OCI-LY3 (cell line): ENCODE measurements around the gene LRRC8C.

Experiments used
- H2AFZ ChIP-seq: fragments of 200-600, 300-600 bp; shearing (Covaris generic); 2 replicates; pipeline ENCODE4 v1.6.0; 2014; ENCODE audit warnings: antibody characterized with exemption, low read depth, low read length
- H3K27ac ChIP-seq: fragments of 200-600, 300-600 bp; sonication (generic); 2 replicates; pipeline ENCODE4 v1.5.1; 2014; ENCODE audit warnings: mild to moderate bottlenecking, low read length, moderate library complexity, mixed read lengths
- H3K27me3 ChIP-seq: fragments of 200-600, 300-600 bp; sonication (generic); 2 replicates; pipeline ENCODE4 v1.6.1; 2014; ENCODE audit warnings: low read depth, low read length, mixed read lengths
- H3K36me3 ChIP-seq: fragments of 200-600, 300-600 bp; sonication (generic); replicated peaks from 2 replicates; pipeline ENCODE3; 2014; ENCODE audit warnings: low read depth, low read length, mixed read lengths
- H3K4me1 ChIP-seq: fragments of 300-600, 200-600 bp; sonication (generic); 2 replicates; pipeline ENCODE4 v1.6.1; 2014; ENCODE audit warnings: low read length, mixed read lengths
- H3K4me2 ChIP-seq: fragments of 200-600, 300-600 bp; sonication (generic); 2 replicates; pipeline ENCODE4 v1.6.1; 2014; ENCODE audit warnings: low read length, mixed read lengths
- H3K4me3 ChIP-seq: fragments of 300-600, 200-600 bp; sonication (generic); 2 replicates; pipeline ENCODE4 v1.5.1; 2014; ENCODE audit warnings: antibody characterized with exemption, mild to moderate bottlenecking, low read length, moderate library complexity
- H3K79me2 ChIP-seq: fragments of 300-600, 200-600 bp; shearing (Covaris generic); 2 replicates; pipeline ENCODE4 v1.6.1; 2014; ENCODE audit warnings: mild to moderate bottlenecking, low read length, mixed read lengths
- H3K9ac ChIP-seq: fragments of 300-600, 200-600 bp; shearing (Covaris generic); 2 replicates; pipeline ENCODE4 v1.6.0; 2014; ENCODE audit warnings: mild to moderate bottlenecking, low read length, moderate library complexity
- H3K9me3 ChIP-seq: fragments of 200-600, 300-600 bp; shearing (Covaris generic); 2 replicates; pipeline ENCODE4 v1.6.1; 2014; ENCODE audit warnings: low read length, mixed read lengths; ENCODE audit not compliant: insufficient read depth
- H4K20me1 ChIP-seq: fragments of 200-600, 300-600 bp; sonication (generic); 2 replicates; pipeline ENCODE4 v1.6.1; 2016; ENCODE audit warnings: low read length, mixed read lengths; ENCODE audit not compliant: insufficient read depth
- EZH2phosphoT487 ChIP-seq: fragments of 200-600 bp; shearing (Covaris generic); IDR thresholded peaks from 2 replicates; pipeline ENCODE4 v1.6.1; 2018; ENCODE audit warnings: antibody characterized with exemption, mixed run types, low read depth
- TF ChIP-seq, protein P1 (sequence below): fragments of 200-600, 300-600 bp; sonication (generic); IDR thresholded peaks from 2 replicates; pipeline ENCODE4 v1.5.1; 2014; ENCODE audit warnings: antibody characterized with exemption, low read length, low read depth

The LRRC8C gene

DNA sequence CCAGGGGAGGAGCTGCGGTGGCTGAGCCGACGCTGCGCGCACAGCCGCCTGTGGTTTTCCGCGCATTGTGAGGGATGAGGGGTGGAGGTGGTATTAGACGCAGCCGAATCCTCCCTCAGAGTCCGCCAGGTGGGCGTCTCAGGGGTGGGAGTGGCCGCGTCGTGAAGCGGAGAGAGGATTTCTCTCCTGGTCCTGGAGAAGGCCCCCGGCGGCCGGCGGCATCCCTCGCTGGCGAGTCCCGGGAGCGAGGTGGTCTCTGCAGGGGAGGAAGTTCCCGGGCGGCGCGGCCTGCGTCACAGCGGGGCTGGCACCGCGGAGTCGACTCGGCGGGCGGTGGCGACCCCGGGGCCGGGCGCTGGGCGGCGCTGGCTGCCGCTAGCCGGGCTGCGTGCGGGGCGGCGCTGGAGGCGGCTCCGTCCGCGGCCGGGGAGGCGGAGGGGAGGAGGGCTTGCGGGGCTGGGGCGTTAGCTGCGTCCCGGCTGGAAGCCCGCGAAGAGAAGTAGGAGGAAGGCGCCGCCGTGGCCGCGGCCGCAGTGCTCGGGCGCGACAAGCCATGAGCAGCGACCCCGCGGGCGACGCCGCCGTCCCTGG lies at the start of gene LRRC8C:
Gene LRRC8C, plus strand, starts transcription at position 464 of the 591 bp plus-strand sequence. CDS start 53,354 bp downstream, outside the sequence.
- Histone ChIP-seq H3K27me3 (peaks cover 34% of the 10 kb centered on the region), H4K20me1 (no peaks in the 10 kb centered on the region), H3K9me3 (no peaks in the 10 kb centered on the region), H3K27ac (no peak within 1 kb of the TSS), H3K36me3 (no peaks in the 10 kb centered on the region), H3K4me3 (peak within 1 kb of the TSS; percentile 98), H2AFZ (peak within 1 kb of the TSS; percentile 77), H3K79me2 (no peaks in the 10 kb centered on the region), H3K4me1 (peaks cover 10% of the 10 kb centered on the region), H3K9ac (peak within 1 kb of the TSS; percentile 78), H3K4me2 (peak within 1 kb of the TSS; percentile 100)
- TF ChIP-seq EZH2phosphoT487: no peak
- TF ChIP-seq, protein P1, sequence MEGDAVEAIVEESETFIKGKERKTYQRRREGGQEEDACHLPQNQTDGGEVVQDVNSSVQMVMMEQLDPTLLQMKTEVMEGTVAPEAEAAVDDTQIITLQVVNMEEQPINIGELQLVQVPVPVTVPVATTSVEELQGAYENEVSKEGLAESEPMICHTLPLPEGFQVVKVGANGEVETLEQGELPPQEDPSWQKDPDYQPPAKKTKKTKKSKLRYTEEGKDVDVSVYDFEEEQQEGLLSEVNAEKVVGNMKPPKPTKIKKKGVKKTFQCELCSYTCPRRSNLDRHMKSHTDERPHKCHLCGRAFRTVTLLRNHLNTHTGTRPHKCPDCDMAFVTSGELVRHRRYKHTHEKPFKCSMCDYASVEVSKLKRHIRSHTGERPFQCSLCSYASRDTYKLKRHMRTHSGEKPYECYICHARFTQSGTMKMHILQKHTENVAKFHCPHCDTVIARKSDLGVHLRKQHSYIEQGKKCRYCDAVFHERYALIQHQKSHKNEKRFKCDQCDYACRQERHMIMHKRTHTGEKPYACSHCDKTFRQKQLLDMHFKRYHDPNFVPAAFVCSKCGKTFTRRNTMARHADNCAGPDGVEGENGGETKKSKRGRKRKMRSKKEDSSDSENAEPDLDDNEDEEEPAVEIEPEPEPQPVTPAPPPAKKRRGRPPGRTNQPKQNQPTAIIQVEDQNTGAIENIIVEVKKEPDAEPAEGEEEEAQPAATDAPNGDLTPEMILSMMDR: no peak

DNA sequence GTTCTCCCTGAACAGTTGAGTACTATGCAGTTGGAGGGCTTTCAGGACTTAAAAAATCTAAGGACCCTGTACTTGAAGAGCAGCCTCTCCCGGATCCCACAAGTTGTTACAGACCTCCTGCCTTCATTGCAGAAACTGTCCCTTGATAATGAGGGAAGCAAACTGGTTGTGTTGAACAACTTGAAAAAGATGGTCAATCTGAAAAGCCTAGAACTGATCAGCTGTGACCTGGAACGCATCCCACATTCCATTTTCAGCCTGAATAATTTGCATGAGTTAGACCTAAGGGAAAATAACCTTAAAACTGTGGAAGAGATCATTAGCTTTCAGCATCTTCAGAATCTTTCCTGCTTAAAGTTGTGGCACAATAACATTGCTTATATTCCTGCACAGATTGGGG lies 48.7 kb upstream of the LRRC8C start:
- Histone ChIP-seq H3K9ac (no peak overlapping the region), H3K36me3 (peaks cover 16% of the 10 kb centered on the region), H2AFZ (no peak overlapping the region)

DNA sequence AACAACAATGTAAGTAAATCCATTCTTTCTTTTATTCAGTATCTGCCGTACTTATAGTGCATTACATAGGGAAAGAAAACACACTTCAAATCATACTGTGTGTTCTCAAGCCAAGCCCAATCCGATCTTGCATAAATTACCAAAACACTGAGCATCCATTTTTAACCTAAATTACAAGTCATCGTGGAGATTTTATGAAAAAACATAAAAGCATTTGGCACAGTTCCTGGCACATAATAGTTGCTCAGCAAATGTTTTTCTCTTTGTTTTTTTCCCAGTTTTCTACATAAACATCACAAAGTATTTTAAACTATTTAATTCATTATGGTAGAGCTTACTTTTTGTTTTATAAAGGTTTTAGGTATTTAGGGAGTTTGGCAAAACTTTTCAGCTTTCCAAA lies 48.1 kb upstream of the LRRC8C start:
- no peaks in the 10 kb centered on the region for H3K79me2 ChIP-seq
- H3K36me3 ChIP-seq: peaks cover 14% of the 10 kb centered on the region
- no peak overlapping the region for H3K27ac ChIP-seq
- H3K4me2 ChIP-seq: no peak overlapping the region
- no peak for TF ChIP-seq EZH2phosphoT487
- TF ChIP-seq, protein P1: no peak
- no peak overlapping the region for H3K4me3 ChIP-seq
- no peak overlapping the region for H3K9ac ChIP-seq
- peaks cover 28% of the 10 kb centered on the region for H3K4me1 ChIP-seq
- peaks cover 9% of the 10 kb centered on the region; the same call in 1 of the 2 replicates for H4K20me1 ChIP-seq
- H3K27me3 ChIP-seq: no peaks in the 10 kb centered on the region
- H2AFZ ChIP-seq: no peak overlapping the region
- H3K9me3 ChIP-seq: no peaks in the 10 kb centered on the region

More for the DNA sequence above, 48.7 kb upstream of the LRRC8C start:
- Histone ChIP-seq H3K4me3 (no peak overlapping the region), H4K20me1 (peaks cover 9% of the 10 kb centered on the region; the same call in 1 of the 2 replicates), H3K4me1 (peaks cover 25% of the 10 kb centered on the region), H3K4me2 (no peak overlapping the region), H3K27ac (no peak overlapping the region), H3K27me3 (no peaks in the 10 kb centered on the region), H3K79me2 (no peaks in the 10 kb centered on the region), H3K9me3 (no peaks in the 10 kb centered on the region)
- TF ChIP-seq EZH2phosphoT487: no peak
- TF ChIP-seq, protein P1: no peak

DNA sequence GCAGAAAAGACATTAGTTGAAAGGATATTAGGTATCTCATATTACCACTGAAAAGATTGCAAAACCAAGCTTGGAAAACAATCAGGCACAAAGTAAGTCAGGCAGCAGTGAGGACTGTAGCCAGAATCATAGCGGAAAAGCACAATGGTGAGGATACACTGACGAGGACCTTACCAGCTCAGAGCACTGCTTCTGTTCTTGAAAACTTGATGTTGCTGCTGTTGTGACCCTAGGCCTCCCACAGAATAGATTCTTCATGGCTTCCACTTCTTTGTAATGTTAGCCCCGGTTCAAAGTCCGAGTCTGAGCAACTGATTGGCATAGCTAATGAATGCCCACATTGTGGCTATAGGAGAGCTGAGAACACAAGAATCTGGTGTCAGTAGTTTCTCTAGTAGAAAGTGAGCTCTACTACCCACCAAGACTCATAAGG lies 45.2 kb upstream of the LRRC8C start:
- peaks cover 7% of the 10 kb centered on the region for H3K36me3 ChIP-seq
- TF ChIP-seq EZH2phosphoT487: no peak
- TF ChIP-seq, protein P1: no peak
- H3K4me2 ChIP-seq: no peak overlapping the region
- H3K4me1 ChIP-seq: peaks cover 24% of the 10 kb centered on the region
- no peaks in the 10 kb centered on the region; the same call in 1 of the 2 replicates for H3K79me2 ChIP-seq
- H3K27me3 ChIP-seq: no peaks in the 10 kb centered on the region
- no peak overlapping the region for H3K4me3 ChIP-seq
- H3K9ac ChIP-seq: no peak overlapping the region
- no peak overlapping the region for H2AFZ ChIP-seq
- H3K9me3 ChIP-seq: no peaks in the 10 kb centered on the region
- H3K27ac ChIP-seq: no peak overlapping the region
- H4K20me1 ChIP-seq: peaks cover 9% of the 10 kb centered on the region
